Mesendoderm (in vitro differentiated cells): ENCODE data around the gene TRIM16.
A peak's percentile ranks its signal among the peaks of the same experiment; 100 is the strongest.

Experiments used
- DNase-seq: peaks from one replicate; pipeline ENCODE4 v3.0.0; 2013
- H2AK5ac ChIP-seq: 2 replicates; pipeline ENCODE4 v1.6.1; 2013; ENCODE audit warnings: low read length, inconsistent platforms
- H2BK120ac ChIP-seq: 2 replicates; pipeline ENCODE4 v1.6.1; 2013; ENCODE audit warnings: low read depth, mild to moderate bottlenecking, low read length, moderate library complexity, mixed read lengths
- H2BK15ac ChIP-seq: replicated peaks from 2 replicates; pipeline ENCODE4 v1.6.1; 2013; ENCODE audit warnings: low read depth, mild to moderate bottlenecking, moderate library complexity
- H2BK5ac ChIP-seq: 2 replicates; pipeline ENCODE4 v1.6.1; 2013; ENCODE audit warnings: low read length, inconsistent platforms
- H3K18ac ChIP-seq: 2 replicates; pipeline ENCODE4 v1.6.1; 2013; ENCODE audit warnings: mild to moderate bottlenecking, low read length, mixed read lengths
- H3K23ac ChIP-seq: one replicate; pipeline ENCODE4 v1.6.1; 2013; ENCODE audit warnings: low read length
- H3K27ac ChIP-seq: 2 replicates; pipeline ENCODE4 v1.5.1; 2013; ENCODE audit warnings: low read depth, mild to moderate bottlenecking, inconsistent platforms, low read length, moderate library complexity
- H3K27me3 ChIP-seq: 2 replicates; pipeline ENCODE4 v1.6.1; 2013; ENCODE audit warnings: low read length, control low read depth, mild to moderate bottlenecking, inconsistent platforms; ENCODE audit not compliant: insufficient read depth, poor library complexity
- H3K36me3 ChIP-seq: 2 replicates; pipeline ENCODE4 v1.6.1; 2013; ENCODE audit warnings: low read length, inconsistent platforms; ENCODE audit not compliant: control insufficient read depth, insufficient read depth
- H3K4ac ChIP-seq: one replicate; pipeline ENCODE4 v1.6.1; 2013; ENCODE audit warnings: low read depth, mild to moderate bottlenecking, low read length, moderate library complexity
- H3K4me1 ChIP-seq: 2 replicates; pipeline ENCODE4 v1.6.1; 2013; ENCODE audit warnings: low read depth, low read length, inconsistent platforms; ENCODE audit not compliant: control insufficient read depth
- H3K4me2 ChIP-seq: 2 replicates; pipeline ENCODE4 v1.6.1; 2013; ENCODE audit warnings: low read length
- H3K4me3 ChIP-seq: 2 replicates; pipeline ENCODE4 v1.5.1; 2013; ENCODE audit warnings: mild to moderate bottlenecking, low read length
- H3K56ac ChIP-seq: one replicate; pipeline ENCODE4 v1.6.1; 2013; ENCODE audit warnings: low read length
- H3K79me1 ChIP-seq: 2 replicates; pipeline ENCODE4 v1.6.1; 2013; ENCODE audit warnings: low read length, inconsistent platforms
- H3K79me2 ChIP-seq: 2 replicates; pipeline ENCODE4 v1.6.1; 2013; ENCODE audit warnings: mild to moderate bottlenecking, low read length; ENCODE audit not compliant: control insufficient read depth, insufficient read depth
- H3K9ac ChIP-seq: 2 replicates; pipeline ENCODE4 v1.6.1; 2013; ENCODE audit warnings: low read length, inconsistent platforms
- H4K5ac ChIP-seq: one replicate; pipeline ENCODE4 v1.6.1; 2013; ENCODE audit warnings: low read length
- H4K8ac ChIP-seq: one replicate; pipeline ENCODE4 v1.6.1; 2013; ENCODE audit warnings: low read depth, mild to moderate bottlenecking, control low read depth, low read length, moderate library complexity
- WGBS: extraction: QIAGEN DNeasy Blood & Tissue Kit; methylation state at CpG from one replicate; pipeline ENCODE4 v1.1.7; 2013; ENCODE audit warnings: low lambda C conversion rate, missing lambda C conversion rate; ENCODE audit not compliant: insufficient coverage; ENCODE audit errors: extremely low coverage; 5-methylcytosine and 5-hydroxymethylcytosine counted together

TRIM16 gene

GRCh38 chr17:15663176-15663575 is 20.9 kb downstream of the TRIM16 start:
- no peak overlapping the region for H3K4ac ChIP-seq
- no peak overlapping the region for H2BK5ac ChIP-seq
- H3K56ac ChIP-seq, result no peak overlapping the region
- H3K79me1 ChIP-seq, result no peaks in the 10 kb centered on the region
- no peak overlapping the region for H3K4me2 ChIP-seq
- H4K8ac ChIP-seq, result no peak overlapping the region
- DNase-seq, result no peak
- H3K4me3 ChIP-seq, result no peak overlapping the region
- no peak overlapping the region for H3K9ac ChIP-seq
- no peak overlapping the region for H2BK120ac ChIP-seq
- no peaks in the 10 kb centered on the region for H3K79me2 ChIP-seq
- no peak overlapping the region for H3K23ac ChIP-seq
- no peak overlapping the region for H2AK5ac ChIP-seq
- no peak overlapping the region for H3K27ac ChIP-seq
- H3K27me3 ChIP-seq, result no peaks in the 10 kb centered on the region
- WGBS, result no CpG with 5 or more reads among the region's 6 CpGs
- H2BK15ac ChIP-seq, result no peak overlapping the region
- peaks cover 2% of the 10 kb centered on the region for H3K4me1 ChIP-seq
- H3K36me3 ChIP-seq, result peaks cover 2% of the 10 kb centered on the region
- no peak overlapping the region for H4K5ac ChIP-seq
- no peak overlapping the region for H3K18ac ChIP-seq

- Histone ChIP-seq H3K4ac (no peak overlapping the region), H3K56ac (no peak overlapping the region), H2BK5ac (no peak overlapping the region), H3K79me1 (no peaks in the 10 kb centered on the region), H3K4me2 (no peak overlapping the region), H2BK120ac (no peak overlapping the region), H3K27ac (no peak overlapping the region), H3K4me1 (peaks cover 2% of the 10 kb centered on the region), H2AK5ac (no peak overlapping the region), H3K4me3 (no peak overlapping the region), H3K9ac (no peak overlapping the region), H3K79me2 (no peaks in the 10 kb centered on the region), H4K5ac (no peak overlapping the region), H3K36me3 (peaks cover 2% of the 10 kb centered on the region), H2BK15ac (no peak overlapping the region), H3K27me3 (no peaks in the 10 kb centered on the region), H3K18ac (no peak overlapping the region), H4K8ac (no peak overlapping the region), H3K23ac (no peak overlapping the region)
- no CpG with 5 or more reads among the region's 3 CpGs for WGBS
- DNase-seq, result no peak
Measured at GRCh38 chr17:15662681-15663080, 21.4 kb downstream of the TRIM16 start.

GRCh38 chr17:15660077-15660476 is 24.0 kb downstream of the TRIM16 start:
- H2AK5ac ChIP-seq, result no peak overlapping the region
- DNase-seq, result no peak
- no peak overlapping the region for H3K9ac ChIP-seq
- no peak overlapping the region for H2BK120ac ChIP-seq
- H3K4me2 ChIP-seq, result no peak overlapping the region
- peaks cover 2% of the 10 kb centered on the region for H3K36me3 ChIP-seq
- H2BK5ac ChIP-seq, result no peak overlapping the region
- H3K27ac ChIP-seq, result no peak overlapping the region
- H3K23ac ChIP-seq, result no peak overlapping the region
- no peak overlapping the region for H3K56ac ChIP-seq
- no CpG with 5 or more reads among the region's 3 CpGs for WGBS
- H4K8ac ChIP-seq, result no peak overlapping the region
- H3K4me3 ChIP-seq, result no peak overlapping the region
- no peaks in the 10 kb centered on the region for H3K79me1 ChIP-seq
- no peak overlapping the region for H4K5ac ChIP-seq
- H3K4me1 ChIP-seq, result peaks cover 2% of the 10 kb centered on the region
- H3K27me3 ChIP-seq, result no peaks in the 10 kb centered on the region
- H3K79me2 ChIP-seq, result no peaks in the 10 kb centered on the region
- no peak overlapping the region for H2BK15ac ChIP-seq
- no peak overlapping the region for H3K4ac ChIP-seq
- no peak overlapping the region for H3K18ac ChIP-seq

GRCh38 chr17:15659663-15660062 is 24.4 kb downstream of the TRIM16 start:
- no peak overlapping the region for H3K4ac ChIP-seq
- H3K9ac ChIP-seq, result no peak overlapping the region
- no peaks in the 10 kb centered on the region for H3K27me3 ChIP-seq
- peaks cover 2% of the 10 kb centered on the region for H3K4me1 ChIP-seq
- H3K36me3 ChIP-seq, result peaks cover 2% of the 10 kb centered on the region
- H3K18ac ChIP-seq, result no peak overlapping the region
- no peak overlapping the region for H2BK15ac ChIP-seq
- H4K5ac ChIP-seq, result no peak overlapping the region
- no peak overlapping the region for H2BK120ac ChIP-seq
- H3K79me2 ChIP-seq, result no peaks in the 10 kb centered on the region
- H3K4me3 ChIP-seq, result no peak overlapping the region
- no CpG with 5 or more reads among the region's 4 CpGs for WGBS
- H3K56ac ChIP-seq, result no peak overlapping the region
- no peak overlapping the region for H3K23ac ChIP-seq
- no peak overlapping the region for H3K4me2 ChIP-seq
- no peaks in the 10 kb centered on the region for H3K79me1 ChIP-seq
- no peak overlapping the region for H4K8ac ChIP-seq
- peak; percentile 92 for DNase-seq
- no peak overlapping the region for H2BK5ac ChIP-seq
- no peak overlapping the region for H3K27ac ChIP-seq
- no peak overlapping the region for H2AK5ac ChIP-seq

- Histone ChIP-seq H3K23ac (no peak overlapping the region), H3K9ac (no peak overlapping the region), H4K5ac (no peak overlapping the region), H2BK120ac (no peak overlapping the region), H3K4me1 (peaks cover 2% of the 10 kb centered on the region), H3K4me3 (no peak overlapping the region), H2AK5ac (no peak overlapping the region), H2BK5ac (no peak overlapping the region), H3K27ac (no peak overlapping the region), H3K4ac (no peak overlapping the region), H2BK15ac (no peak overlapping the region), H3K27me3 (no peaks in the 10 kb centered on the region), H3K79me1 (no peaks in the 10 kb centered on the region), H3K79me2 (no peaks in the 10 kb centered on the region), H4K8ac (no peak overlapping the region), H3K18ac (no peak overlapping the region), H3K36me3 (peaks cover 2% of the 10 kb centered on the region), H3K56ac (no peak overlapping the region), H3K4me2 (no peak overlapping the region)
- DNase-seq, result no peak
- WGBS, result no CpG with 5 or more reads among the region's 6 CpGs
Measured at GRCh38 chr17:15659236-15659635, 24.9 kb downstream of the TRIM16 start.

- Histone ChIP-seq H4K8ac (no peak overlapping the region), H3K23ac (no peak overlapping the region), H3K27me3 (no peaks in the 10 kb centered on the region), H3K9ac (no peak overlapping the region), H3K27ac (no peak overlapping the region), H3K79me2 (no peaks in the 10 kb centered on the region), H4K5ac (no peak overlapping the region), H2AK5ac (no peak overlapping the region), H3K79me1 (no peaks in the 10 kb centered on the region), H2BK15ac (no peak overlapping the region), H3K4me1 (peaks cover 2% of the 10 kb centered on the region), H3K4ac (no peak overlapping the region), H3K18ac (no peak overlapping the region), H2BK5ac (no peak overlapping the region), H3K4me3 (no peak overlapping the region), H3K36me3 (no peaks in the 10 kb centered on the region), H3K4me2 (no peak overlapping the region), H2BK120ac (no peak overlapping the region), H3K56ac (no peak overlapping the region)
- DNase-seq, result no peak
- WGBS, result no CpG with 5 or more reads among the region's 3 CpGs
Measured at GRCh38 chr17:15658296-15658695, 25.8 kb downstream of the TRIM16 start.
